HG03378 (cell line): ENCODE data around the gene SCN10A.

Experiments used
- ATAC-seq: cut with Tn5 transposase; IDR thresholded peaks from one replicate; pipeline ENCODE4 v1.9.1; 2021; ENCODE audit warnings: mild to moderate bottlenecking, moderate library complexity; ENCODE audit not compliant: unreplicated experiment

Gene SCN10A

GRCh38 chr3:38816026-38816425 lies at the start of gene SCN10A:
Gene SCN10A (minus strand): TSS chr3:38816217. CDS start chr3:38794010, 22,207 bp downstream.
- no peak for ATAC-seq

GRCh38 chr3:38853011-38853410 lies 37.0 kb upstream of the SCN10A start:
- no peak for ATAC-seq

- no peak for ATAC-seq
These were observed 27.9 kb upstream of the SCN10A start for GRCh38 chr3:38843898-38844297.

GRCh38 chr3:38842266-38842965 lies 26.4 kb upstream of the SCN10A start:
- no peak for ATAC-seq

GRCh38 chr3:38840987-38841386 lies 25.0 kb upstream of the SCN10A start:
- no peak for ATAC-seq

GRCh38 chr3:38837358-38837757 lies 21.3 kb upstream of the SCN10A start:
- no peak for ATAC-seq

GRCh38 chr3:38836561-38836960 lies 20.5 kb upstream of the SCN10A start:
- no peak for ATAC-seq

GRCh38 chr3:38835939-38836338 lies 19.9 kb upstream of the SCN10A start:
- ATAC-seq: no peak

GRCh38 chr3:38834717-38835116 lies 18.7 kb upstream of the SCN10A start:
- ATAC-seq: no peak

GRCh38 chr3:38834110-38834509 lies 18.1 kb upstream of the SCN10A start:
- no peak for ATAC-seq

- ATAC-seq: no peak
These were observed 13.4 kb upstream of the SCN10A start for GRCh38 chr3:38829404-38829803.

GRCh38 chr3:38828681-38829080 lies 12.7 kb upstream of the SCN10A start:
- ATAC-seq: no peak

- ATAC-seq: no peak
These were observed 11.8 kb upstream of the SCN10A start for GRCh38 chr3:38827791-38828190.

GRCh38 chr3:38826001-38826400 lies 10.0 kb upstream of the SCN10A start:
- ATAC-seq: no peak

- no peak for ATAC-seq
These were observed 8.3 kb upstream of the SCN10A start for GRCh38 chr3:38824349-38824748.

- no peak for ATAC-seq
These were observed 7.7 kb upstream of the SCN10A start for GRCh38 chr3:38823722-38824121.

GRCh38 chr3:38823186-38823585 lies 7.2 kb upstream of the SCN10A start:
- no peak for ATAC-seq

- ATAC-seq: no peak
These were observed 4.2 kb downstream of the SCN10A start for GRCh38 chr3:38811822-38812221.

GRCh38 chr3:38805765-38806386 lies 10.1 kb downstream of the SCN10A start:
- ATAC-seq: no peak

GRCh38 chr3:38805004-38805403 lies 11.0 kb downstream of the SCN10A start:
- ATAC-seq: no peak

- ATAC-seq: no peak
These were observed 15.5 kb downstream of the SCN10A start for GRCh38 chr3:38800511-38800910.

- ATAC-seq: no peak
These were observed 22.3 kb downstream of the SCN10A start for GRCh38 chr3:38793721-38794120.

- ATAC-seq: no peak
These were observed 23.0 kb downstream of the SCN10A start for GRCh38 chr3:38792983-38793382.
